Ovary (tissue), 9 donors: ENCODE measurements around the gene ERG. TPM values are rescaled to one million over a fixed set of nuclear protein-coding genes. Genes with fewer than 3 reads are reported as not detected.

Experiments used
- DNase-seq, 5 donors: peaks; one replicate each; pipeline ENCODE4 v3.0.0-alpha.2; 2019 to 2020
- H3K27ac ChIP-seq, 2 donors: fragments of 200-600 bp; one replicate each; pipeline versions ENCODE4 v1.5.1 to v1.8.0; 2019 to 2022
- H3K27me3 ChIP-seq: fragments of 200-600 bp; one replicate; pipeline ENCODE4 v1.8.0; 2022
- H3K36me3 ChIP-seq: fragments of 200-600 bp; sonication (generic); one replicate; pipeline ENCODE4 v1.5.1; 2019
- H3K4me1 ChIP-seq: one replicate; pipeline ENCODE4 v1.8.1; 2013; ENCODE audit warnings: mild to moderate bottlenecking, moderate library complexity; ENCODE audit not compliant: insufficient read depth
- H3K4me3 ChIP-seq: fragments of 200-600 bp; sonication (generic); one replicate; pipeline ENCODE4 v1.5.1; 2017
- H3K9me3 ChIP-seq, 2 donors: fragments of 200-600 bp in 1 of 2; sonication (generic) in 1 of 2; one replicate each; pipeline versions ENCODE4 v1.5.1 to v1.8.1; 2013 to 2019; ENCODE audit warnings: mild to moderate bottlenecking in 1 of 2, moderate library complexity in 1 of 2
- EP300 ChIP-seq: sonication (generic); formaldehyde crosslinking; IDR thresholded peaks from one replicate; pipeline ENCODE4 v1.6.1; 2017; ENCODE audit warnings: antibody characterized with exemption
- POLR2A ChIP-seq: fragments of 450-650 bp; IDR thresholded peaks from one replicate; pipeline ENCODE4 v1.6.1; 2017; ENCODE audit warnings: antibody characterized with exemption, mild to moderate bottlenecking, moderate library complexity
- WGBS, 3 donors: extraction: QIAGEN DNeasy Blood & Tissue Kit in 1 of 3; methylation state at CpG; one replicate each; pipeline versions ENCODE4 v1.1.5 to v1.1.7; 2013 to 2017; 5-methylcytosine and 5-hydroxymethylcytosine counted together
- intact Hi-C, 4 donors: fragments of 100-400 bp; cut with DNase I; formaldehyde crosslinking; loops; one replicate each; pipeline versions ENCODE4 v1.11.0 to v1.15.1; 2022 to 2023
- polyA plus RNA-seq, 2 donors: library from polyadenylated mRNA; stranded (reverse); fragments of 200-250 nt in 1 of 2; fragments of 350-450 nt in 1 of 2; fragmentation: Illumina TruSeq in 1 of 2; extraction: RNeasy Lipid Tissue Mini Kit (QIAGEN cat#74804) in 1 of 2; gene quantifications; one replicate each; pipeline ENCODE4 v1.2.3, GENCODE V29; 2013 to 2014
- total RNA-seq, 7 donors: library from RNA; depleted of rRNA in 2 of 7; stranded (reverse); fragments of >200 nt in 2 of 7; fragmentation: NEBNext Ultra II Directional in 3 of 7; extraction: Animal tissue kit (Norgen Biotek cat#: 25700) in 3 of 7; gene quantifications; one replicate each; pipeline versions ENCODE4 v1.1.0 to v1.2.4, GENCODE V29; 2016 to 2023
- TF ChIP-seq, protein P1 (sequence below), 3 donors: fragments of 450-650 bp in 2 of 3; fragments of 200-600 bp in 1 of 3; IDR thresholded peaks; one replicate each; pipeline versions ENCODE4 v1.5.1 to v1.8.0; 2016 to 2022; ENCODE audit warnings: antibody characterized with exemption in 3 of 3, mild to moderate bottlenecking in 1 of 3
- donor health status: DM: no; HTN: no; CAD: no; lungs with moderate emphysema.
- donor health status: DM: no; HTN: no; CAD: no.
- donor health status: Bipolar disorder and iron deficiency.
- donor health status: DM: yes; HTN: yes; CAD: no.
- donor health status: DM: no; HTN: no; CAD: no.
- donor health status: DM: yes; HTN: yes; CAD: no.

ERG gene
- total and polyA plus RNA-seq, 9 donors: 3.8 to 23.1 (median 9.5) TPM

DNA sequence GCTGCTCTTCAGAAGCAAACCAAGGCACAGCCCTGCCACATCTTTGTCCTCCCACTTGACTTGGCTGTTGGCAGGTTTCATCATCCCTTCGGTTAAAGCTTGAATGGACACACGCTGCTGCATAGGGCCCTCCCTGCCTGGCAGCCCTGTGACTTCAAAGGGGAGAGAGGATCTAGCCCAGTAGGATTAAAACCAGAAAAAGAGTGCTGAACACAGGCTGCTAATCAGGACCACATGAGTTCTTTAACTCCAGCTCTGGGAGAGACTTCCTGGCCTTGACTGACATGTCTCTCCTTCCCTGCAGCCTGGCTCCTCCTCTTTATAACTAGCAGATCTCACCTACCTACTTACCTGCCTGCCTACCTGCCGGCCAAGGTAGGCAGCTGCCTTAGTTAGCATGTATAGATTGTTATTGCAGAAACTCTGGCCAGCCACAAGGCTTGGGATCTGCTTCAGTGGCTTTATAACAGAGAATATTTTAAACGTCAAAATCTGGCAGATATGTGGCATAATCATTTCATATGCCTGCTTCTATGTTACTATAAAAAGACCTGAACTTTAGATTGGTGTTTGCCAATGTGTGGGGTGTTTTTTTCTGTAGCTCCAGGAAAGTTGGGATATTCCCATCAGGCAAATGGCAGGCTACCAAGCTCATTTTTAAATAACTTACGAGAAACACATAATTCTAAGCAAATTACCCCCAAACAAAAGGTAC, 49.4 kb downstream of the ERG start:
- Histone ChIP-seq H3K27ac (no peak overlapping the region), H3K9me3 (no peaks in the 10 kb centered on the region), H3K4me1 (no peaks in the 10 kb centered on the region), H3K27me3 (no peaks in the 10 kb centered on the region), H3K4me3 (no peak overlapping the region), H3K36me3 (no peaks in the 10 kb centered on the region)
- 51 to 53% (median 51%) methylated on average over 5 of the region's 5 CpGs for WGBS, 3 donors
- DNase-seq: no peak
- TF ChIP-seq POLR2A (no peak), EP300 (no peak)
- TF ChIP-seq, protein P1, sequence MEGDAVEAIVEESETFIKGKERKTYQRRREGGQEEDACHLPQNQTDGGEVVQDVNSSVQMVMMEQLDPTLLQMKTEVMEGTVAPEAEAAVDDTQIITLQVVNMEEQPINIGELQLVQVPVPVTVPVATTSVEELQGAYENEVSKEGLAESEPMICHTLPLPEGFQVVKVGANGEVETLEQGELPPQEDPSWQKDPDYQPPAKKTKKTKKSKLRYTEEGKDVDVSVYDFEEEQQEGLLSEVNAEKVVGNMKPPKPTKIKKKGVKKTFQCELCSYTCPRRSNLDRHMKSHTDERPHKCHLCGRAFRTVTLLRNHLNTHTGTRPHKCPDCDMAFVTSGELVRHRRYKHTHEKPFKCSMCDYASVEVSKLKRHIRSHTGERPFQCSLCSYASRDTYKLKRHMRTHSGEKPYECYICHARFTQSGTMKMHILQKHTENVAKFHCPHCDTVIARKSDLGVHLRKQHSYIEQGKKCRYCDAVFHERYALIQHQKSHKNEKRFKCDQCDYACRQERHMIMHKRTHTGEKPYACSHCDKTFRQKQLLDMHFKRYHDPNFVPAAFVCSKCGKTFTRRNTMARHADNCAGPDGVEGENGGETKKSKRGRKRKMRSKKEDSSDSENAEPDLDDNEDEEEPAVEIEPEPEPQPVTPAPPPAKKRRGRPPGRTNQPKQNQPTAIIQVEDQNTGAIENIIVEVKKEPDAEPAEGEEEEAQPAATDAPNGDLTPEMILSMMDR (IDR thresholded peaks at IDR 0.05): no peak
- intact Hi-C loops: no loop called here

DNA sequence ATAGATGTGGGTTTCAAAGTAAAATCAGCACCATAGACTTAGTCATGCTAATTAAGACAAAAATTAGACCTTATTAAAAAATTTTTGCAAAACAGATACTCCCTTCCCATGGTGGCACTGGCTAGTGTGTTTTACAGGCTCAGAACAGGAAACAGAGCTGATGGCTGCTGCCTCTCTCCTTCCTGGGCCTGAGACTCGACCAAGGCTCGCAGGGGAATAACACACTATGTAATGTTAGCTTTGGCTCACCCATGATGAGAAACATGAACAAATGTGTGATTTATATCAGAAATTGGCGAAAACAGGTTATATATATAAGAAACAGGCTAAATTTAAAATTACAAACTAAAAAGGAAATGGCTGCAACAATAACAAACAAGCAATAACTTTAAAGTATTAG, 50.7 kb downstream of the ERG start:
- intact Hi-C loops: no loop called here
- no peak overlapping the region for H3K27ac ChIP-seq
- DNase-seq: no peak
- 19 to 45% (median 37%) methylated on average over 3 of the region's 3 CpGs for WGBS, 3 donors
- H3K4me3 ChIP-seq: no peak overlapping the region
- no peak for TF ChIP-seq EP300
- no peak for TF ChIP-seq POLR2A
- no peaks in the 10 kb centered on the region for H3K4me1 ChIP-seq
- H3K27me3 ChIP-seq: no peaks in the 10 kb centered on the region
- H3K9me3 ChIP-seq: no peaks in the 10 kb centered on the region
- H3K36me3 ChIP-seq: no peaks in the 10 kb centered on the region

DNA sequence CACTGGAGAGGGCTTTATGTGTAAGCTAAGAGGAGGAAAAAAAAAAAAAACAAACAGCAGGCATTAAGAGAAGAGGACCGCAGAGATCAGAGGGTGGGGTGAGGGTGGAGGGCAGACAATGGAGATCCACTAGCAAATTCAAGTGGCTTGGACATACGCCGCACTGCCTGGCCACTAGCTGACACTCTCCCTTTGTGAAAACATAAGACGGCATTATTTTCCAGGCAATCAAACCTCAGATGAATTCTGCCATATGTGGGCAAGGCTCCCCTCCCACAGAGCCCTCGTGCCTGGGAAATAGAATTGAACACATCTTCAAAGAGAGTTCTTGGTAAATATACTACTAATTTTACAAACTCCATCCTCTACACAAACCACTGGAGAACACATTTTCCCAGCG, 53.6 kb downstream of the ERG start:
- TF ChIP-seq POLR2A: no peak
- no peak for TF ChIP-seq EP300
- TF ChIP-seq, protein P1 (IDR thresholded peaks at IDR 0.05): no peak
- WGBS, 3 donors: 77 to 87% (median 85%) methylated on average over 6 of the region's 6 CpGs
- peaks cover 3% of the 10 kb centered on the region for H3K4me1 ChIP-seq
- H3K27ac ChIP-seq: no peak overlapping the region
- intact Hi-C loops: no loop called here
- H3K4me3 ChIP-seq: no peak overlapping the region
- no peaks in the 10 kb centered on the region for H3K36me3 ChIP-seq
- no peaks in the 10 kb centered on the region for H3K9me3 ChIP-seq
- DNase-seq: no peak
- no peaks in the 10 kb centered on the region for H3K27me3 ChIP-seq

DNA sequence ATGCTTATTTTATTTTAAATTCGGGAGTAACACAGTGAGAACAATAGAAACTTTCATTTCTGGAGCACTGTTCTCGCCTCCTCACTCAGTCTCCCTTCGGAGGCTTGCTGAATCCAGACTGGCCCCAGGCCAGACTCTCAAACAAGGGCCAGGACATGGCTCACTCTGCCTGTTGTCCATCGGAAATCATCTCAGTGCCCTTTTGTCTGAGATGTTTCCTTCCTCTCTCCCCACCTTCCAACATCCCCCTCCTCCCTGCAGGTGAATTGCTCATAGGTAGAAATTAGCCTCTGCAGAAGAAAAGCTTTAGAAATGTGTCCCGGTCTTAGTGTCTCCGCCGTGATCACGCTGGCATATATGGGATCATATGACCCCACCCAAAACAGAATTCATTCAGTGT, 55.2 kb downstream of the ERG start:
- Histone ChIP-seq H3K27ac (no peak overlapping the region), H3K4me3 (no peak overlapping the region), H3K36me3 (no peaks in the 10 kb centered on the region), H3K27me3 (no peaks in the 10 kb centered on the region), H3K4me1 (peaks cover 7% of the 10 kb centered on the region), H3K9me3 (no peaks in the 10 kb centered on the region)
- TF ChIP-seq, protein P1 (IDR thresholded peaks at IDR 0.05): no peak
- TF ChIP-seq POLR2A (no peak), EP300 (no peak)
- DNase-seq: no peak
- intact Hi-C loops: no loop called here
- WGBS, 3 donors: 83 to 91% (median 84%) methylated on average over 8 of the region's 8 CpGs

DNA sequence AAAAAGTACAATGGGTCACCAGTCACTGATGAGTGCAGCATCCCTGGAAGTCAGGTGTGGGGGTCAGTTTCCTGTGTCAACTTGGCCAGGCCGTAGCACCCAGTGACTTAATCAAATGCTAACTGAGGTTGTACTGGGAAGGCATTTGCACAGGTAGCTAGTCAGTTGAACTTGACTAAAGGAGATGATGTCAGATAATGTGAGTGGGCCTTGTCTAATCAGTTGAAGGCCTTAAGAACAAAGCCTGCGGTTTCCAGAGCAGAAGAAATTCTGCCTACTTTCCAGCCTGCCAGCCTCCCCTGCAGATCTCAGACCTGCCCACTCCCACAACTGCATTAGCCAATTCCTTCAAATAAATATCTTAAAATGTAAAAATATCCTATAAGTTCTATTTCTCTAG, 57.1 kb downstream of the ERG start:
- no peaks in the 10 kb centered on the region for H3K27me3 ChIP-seq
- intact Hi-C loops: no loop called here
- TF ChIP-seq EP300: no peak
- TF ChIP-seq POLR2A: no peak
- TF ChIP-seq, protein P1 (IDR thresholded peaks at IDR 0.05): no peak
- no peaks in the 10 kb centered on the region for H3K36me3 ChIP-seq
- 88 to 92% (median 89%) methylated on average over 2 of the region's 2 CpGs for WGBS, 3 donors
- no peaks in the 10 kb centered on the region for H3K9me3 ChIP-seq
- DNase-seq: no peak
- no peak overlapping the region for H3K4me3 ChIP-seq
- H3K4me1 ChIP-seq: peaks cover 7% of the 10 kb centered on the region
- H3K27ac ChIP-seq: no peak overlapping the region
